ENCODE data around the gene MAD1L1.

- TF ChIP-seq CTCF (conservative IDR thresholded peaks at IDR 0.05): no peak
- no peak for TF ChIP-seq ZFX (IDR thresholded peaks at IDR 0.05)
Observed at GRCh38 chr7:2126621-2127020, 106.1 kb downstream of the MAD1L1 start.

All from C4-2B (cell line).